SH-SY5Y (cell line): ENCODE data around the gene SPOP.

Experiments
- GATA2 ChIP-seq: IDR thresholded peaks from 2 replicates; pipeline ENCODE4 v1.6.1; 2011; ENCODE audit warnings: mild to moderate bottlenecking, low read depth, low read length
- GATA3 ChIP-seq: IDR thresholded peaks from 2 replicates; pipeline ENCODE4 v1.6.1; 2011; ENCODE audit warnings: low read depth, mild to moderate bottlenecking, low read length, moderate library complexity

Gene SPOP

DNA sequence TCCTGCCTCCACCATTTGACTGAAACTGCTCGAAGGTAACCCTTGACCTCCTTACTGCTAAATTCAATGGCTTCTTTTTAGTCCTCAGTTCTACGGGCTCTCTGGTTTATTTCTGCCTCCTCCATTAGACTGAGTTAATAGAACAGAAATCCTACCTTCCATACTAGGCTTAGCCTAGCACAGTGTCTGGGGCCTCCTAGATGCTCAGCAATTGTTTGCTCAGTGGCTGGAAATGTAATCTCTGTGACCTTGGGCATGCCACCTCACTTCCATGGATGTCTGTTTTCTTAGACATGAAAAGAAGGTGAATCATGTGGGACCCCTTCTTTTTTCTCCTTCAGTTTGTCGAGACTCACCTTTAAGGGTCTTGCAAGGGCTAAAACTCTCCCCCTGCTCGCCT is 82.6 kb downstream of the SPOP start:
- TF ChIP-seq GATA2, result no peak
- no peak for TF ChIP-seq GATA3

DNA sequence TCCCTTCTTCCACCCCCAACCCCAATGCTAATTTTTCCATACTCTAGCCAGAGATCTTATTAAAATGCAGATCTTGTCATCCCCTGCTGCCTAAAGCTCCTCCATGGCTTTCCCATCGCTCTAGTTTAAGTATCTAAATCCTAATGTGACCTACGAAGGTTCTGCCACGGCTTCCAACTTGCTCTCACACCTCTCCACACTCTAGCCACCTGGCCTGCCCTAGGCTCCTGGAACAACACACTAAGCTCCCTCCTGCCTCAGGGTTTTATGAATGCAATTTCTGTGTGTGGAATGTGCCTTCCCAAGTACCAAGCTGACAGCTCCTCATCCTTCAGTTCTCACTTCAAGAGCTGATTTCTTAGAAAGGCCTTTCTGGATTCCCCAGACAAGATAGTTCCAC is 85.6 kb downstream of the SPOP start:
- TF ChIP-seq GATA3, result no peak
- no peak for TF ChIP-seq GATA2

DNA sequence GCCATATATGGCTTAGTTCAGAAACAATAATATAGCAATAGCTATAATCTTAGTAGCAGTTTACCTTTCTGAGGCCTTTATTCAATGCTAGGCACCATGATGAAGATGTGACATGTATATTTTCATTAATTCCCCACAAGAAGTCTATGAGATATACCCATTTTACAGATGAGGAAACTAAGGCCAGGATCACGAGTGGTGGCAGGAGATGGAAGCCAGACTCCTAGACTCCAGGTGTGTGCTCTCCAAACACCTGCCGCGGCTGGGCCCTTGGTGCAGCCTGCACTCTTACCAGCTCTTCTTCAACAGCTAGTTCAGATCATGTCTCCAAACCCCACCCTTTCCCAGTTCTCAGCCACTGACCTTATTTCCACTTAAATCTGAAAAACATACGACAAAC is 87.0 kb downstream of the SPOP start:
- TF ChIP-seq GATA3 (no peak), GATA2 (no peak)

DNA sequence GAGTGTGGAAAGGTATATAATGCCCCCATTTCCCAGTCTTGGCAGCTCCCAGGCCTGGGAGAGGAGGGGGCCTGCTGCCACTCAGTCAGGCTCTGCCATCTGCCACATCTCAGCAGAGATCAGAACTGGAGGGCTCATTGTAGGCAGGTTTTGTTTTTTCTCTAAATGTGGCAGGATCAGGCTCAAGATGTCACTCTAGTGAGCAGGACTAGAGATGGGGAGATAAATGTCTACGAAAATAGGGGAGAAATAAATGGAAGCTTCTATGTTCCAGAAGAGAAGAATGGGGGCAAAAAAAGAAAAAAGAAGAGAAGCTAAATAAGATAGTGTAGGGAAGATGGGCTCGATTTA is 88.3 kb downstream of the SPOP start:
- TF ChIP-seq GATA2 (peak; percentile 81), GATA3 (no peak)

DNA sequence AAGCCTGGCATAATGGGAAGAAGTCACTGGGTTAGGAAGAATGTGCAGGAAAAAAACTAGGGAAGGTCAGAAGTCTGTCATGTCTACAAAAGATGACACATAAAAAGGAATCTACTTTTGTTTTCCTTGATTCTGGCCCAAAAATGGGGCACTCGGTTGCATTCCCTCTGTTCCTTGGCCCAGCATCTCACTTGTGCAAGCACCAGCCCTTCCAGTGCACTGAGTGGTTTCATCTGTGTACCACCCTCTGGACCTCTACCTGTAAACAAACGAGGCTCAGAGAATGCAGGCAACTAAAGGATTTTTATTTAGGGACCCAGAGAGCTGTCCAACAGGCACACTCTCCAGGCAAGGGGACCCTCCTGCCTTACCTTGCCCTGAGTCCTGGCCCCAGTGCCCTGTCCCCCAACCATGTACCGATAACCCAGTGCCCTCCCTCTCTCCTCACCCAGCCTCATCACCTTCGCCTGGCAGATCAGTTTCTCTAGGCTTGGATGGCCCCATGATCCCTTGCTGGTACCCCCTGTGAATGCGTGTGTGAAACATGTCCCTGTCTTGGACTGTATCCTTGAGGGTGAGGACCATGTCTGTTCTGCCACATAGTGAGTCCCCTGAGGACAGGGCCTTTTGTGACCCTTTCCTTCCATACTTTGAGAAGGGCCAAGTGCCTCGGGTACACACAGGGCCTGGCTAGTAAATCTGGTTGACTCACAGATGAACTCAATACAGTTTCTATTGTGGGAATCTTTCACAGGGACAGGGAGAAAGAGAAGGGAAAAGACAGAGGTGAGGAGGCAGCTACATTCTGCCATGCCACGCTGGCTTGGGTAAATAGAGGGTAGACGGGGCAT is 88.9 kb downstream of the SPOP start:
- TF ChIP-seq GATA2 (no peak), GATA3 (no peak)

DNA sequence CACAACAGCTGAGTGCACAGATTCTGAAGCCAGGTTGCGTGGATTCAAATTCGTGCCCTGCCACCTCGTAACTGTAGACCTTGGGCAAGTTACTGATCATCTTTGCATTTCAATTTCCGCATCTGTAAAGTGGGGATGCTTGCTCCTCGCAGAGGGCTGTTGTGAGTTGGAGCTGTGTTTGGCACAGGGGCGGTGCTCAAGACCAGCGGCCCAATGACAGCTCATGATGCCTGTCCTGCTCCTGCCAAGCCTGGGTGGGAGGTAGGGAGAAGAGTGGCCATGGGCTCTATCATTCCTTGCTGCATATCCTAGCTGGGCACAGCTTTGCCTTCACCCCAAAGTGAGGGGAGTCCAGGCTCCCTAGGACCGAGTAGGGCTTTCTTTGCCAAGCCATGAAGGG is 89.6 kb downstream of the SPOP start:
- no peak for TF ChIP-seq GATA2
- TF ChIP-seq GATA3, result no peak

DNA sequence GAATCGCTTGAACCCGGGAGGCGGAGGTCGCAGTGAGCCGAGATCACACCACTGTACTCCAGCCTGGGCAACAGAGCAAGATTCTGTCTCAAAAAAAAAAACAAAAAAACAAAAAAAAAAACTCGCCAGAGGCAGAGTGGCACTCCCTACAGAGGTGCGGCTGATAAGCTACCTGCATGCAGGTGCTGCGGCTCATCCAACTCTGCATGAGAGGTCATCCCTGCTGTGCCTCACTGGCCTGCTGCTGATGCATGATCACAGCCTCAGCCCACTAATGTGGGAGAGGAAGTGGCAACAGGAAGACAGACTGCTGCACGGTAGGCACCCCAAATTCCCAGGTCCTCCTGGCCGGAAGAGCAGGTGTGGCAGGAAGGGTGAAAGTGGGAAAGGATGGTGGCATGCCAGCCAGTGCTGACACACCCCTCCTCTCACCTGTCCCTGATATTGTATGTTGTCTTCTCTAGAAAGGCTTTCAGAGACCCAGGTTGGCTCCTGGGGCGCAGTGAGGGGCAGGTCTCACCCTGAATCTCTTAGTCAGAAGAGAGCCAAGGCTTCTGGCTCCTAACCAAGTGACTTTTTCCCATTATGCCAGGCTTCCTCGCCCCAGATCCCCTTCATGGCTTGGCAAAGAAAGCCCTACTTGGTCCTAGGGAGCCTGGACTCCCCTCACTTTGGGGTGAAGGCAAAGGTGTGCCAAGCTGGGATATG is 90.4 kb downstream of the SPOP start:
- TF ChIP-seq GATA2 (no peak), GATA3 (no peak)

DNA sequence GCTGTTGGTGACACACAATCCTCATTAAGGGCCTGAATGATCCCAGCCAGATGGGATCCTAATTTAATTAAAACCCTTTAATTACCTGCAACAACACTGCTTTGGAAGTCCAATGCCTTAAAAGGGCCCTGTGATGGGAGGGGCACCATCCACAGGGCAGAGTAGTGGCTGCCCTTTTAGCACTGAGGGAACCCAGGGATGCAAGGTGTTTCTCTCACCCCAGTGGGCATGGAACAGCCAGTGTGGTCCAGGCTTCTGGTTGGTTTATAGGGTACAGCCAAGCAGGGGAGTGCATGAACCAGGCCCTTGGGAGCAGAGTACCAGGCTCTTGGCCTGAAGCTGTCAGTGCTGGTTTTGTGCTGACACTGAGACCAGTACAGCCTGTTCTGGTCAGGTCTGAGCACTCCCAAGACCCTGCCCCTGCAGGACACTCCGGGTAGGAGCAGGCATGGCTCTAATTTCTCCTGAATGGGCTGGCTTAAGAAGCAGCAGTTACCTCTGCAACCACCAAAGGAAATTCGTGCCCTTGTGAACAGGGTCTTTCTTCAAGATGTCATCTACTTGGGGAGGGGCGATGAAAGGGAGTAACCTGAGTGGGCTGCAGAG is 92.4 kb downstream of the SPOP start:
- TF ChIP-seq GATA3, result no peak
- no peak for TF ChIP-seq GATA2

DNA sequence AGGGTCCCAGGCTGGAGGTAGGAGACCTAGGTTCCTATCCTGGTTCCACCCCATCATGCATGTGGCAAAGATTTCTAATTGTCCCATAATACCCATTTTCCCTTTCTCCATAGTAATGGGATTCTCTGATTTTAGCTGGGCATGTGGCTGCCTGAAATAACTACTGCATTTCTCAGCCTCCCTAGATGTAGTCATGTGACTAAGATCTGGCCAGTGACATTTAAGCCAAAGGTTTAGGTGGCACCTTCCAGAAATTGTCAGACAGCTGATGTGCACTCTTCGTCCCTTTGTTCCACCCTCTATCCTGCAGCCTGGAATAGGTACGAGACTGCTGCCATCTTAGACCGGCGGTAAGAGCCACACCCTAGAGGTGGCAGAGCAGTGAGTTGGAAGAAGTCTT is 94.0 kb downstream of the SPOP start:
- TF ChIP-seq GATA3 (no peak), GATA2 (no peak)

DNA sequence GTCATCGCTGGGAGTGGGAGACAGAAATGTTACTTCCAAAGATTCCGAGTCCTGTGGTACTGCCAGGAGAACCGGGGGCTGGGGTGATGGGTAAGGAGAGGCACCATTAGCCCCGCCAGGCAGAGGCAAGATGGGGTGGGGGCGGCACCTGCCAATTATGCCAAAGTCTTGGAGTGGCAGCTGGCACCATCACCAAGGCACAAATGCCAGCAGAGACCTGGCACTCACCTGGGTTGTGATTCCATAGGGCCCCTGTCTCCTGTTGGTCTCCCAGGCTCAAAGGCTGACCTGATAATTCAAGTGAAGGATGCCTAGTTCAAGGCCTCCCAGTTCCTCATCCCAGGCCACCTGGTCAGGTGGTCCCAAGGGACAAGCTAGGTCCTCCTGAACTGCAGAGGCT is 94.7 kb downstream of the SPOP start:
- TF ChIP-seq GATA2, result no peak
- TF ChIP-seq GATA3, result no peak

DNA sequence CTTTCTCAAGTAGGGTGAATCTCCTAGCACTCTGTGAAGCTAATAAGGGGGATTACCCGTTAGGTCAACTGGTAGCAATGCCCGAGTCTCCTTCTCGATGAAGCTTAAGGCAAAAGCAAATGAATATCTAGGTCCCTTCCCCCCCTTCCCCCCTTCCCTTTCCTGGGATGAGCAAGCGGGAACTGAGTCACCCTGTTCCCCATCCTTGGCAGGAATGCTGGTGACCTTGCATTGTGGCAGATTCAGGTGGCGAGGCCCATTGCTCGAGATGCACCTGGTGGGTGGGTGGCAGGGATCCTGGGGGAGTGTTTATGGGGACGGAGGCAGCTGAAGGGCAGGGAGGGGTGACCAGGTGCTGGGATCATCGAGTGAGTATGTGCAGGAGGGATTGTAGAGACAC is 95.1 kb downstream of the SPOP start:
- TF ChIP-seq GATA2, result no peak
- no peak for TF ChIP-seq GATA3

DNA sequence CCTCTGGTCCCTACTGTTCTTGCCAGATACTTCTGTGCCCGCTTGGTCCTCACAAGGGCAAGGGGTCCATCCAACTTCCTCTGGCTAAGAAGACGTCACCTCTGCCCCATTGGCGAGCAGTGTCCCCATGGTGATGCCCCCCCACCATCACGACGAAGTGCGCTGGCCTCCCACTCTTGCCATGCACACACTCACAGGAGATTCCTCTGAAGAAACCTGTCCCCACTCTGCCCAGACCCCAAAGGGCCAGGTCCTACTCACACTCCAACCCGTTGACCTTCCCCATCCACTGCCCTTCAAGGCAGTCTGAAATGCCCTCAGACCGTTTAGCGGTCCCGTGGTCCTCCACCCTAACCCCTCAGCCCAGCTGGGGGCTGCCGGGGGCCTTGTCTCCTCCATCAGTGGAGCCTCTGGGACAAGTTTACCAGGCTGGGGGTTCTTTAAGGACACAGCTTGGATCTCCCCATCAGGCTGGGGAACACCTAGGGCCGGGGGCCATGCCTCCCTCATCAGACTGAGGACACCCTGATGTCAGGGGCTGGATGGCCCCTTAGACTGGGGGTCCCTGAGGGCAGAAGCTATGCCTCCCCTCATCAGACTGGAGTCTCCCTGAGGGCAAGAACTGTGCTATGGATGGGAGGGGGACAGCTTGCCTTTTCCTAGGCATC is 95.7 kb downstream of the SPOP start:
- TF ChIP-seq GATA2, result no peak
- TF ChIP-seq GATA3, result no peak

DNA sequence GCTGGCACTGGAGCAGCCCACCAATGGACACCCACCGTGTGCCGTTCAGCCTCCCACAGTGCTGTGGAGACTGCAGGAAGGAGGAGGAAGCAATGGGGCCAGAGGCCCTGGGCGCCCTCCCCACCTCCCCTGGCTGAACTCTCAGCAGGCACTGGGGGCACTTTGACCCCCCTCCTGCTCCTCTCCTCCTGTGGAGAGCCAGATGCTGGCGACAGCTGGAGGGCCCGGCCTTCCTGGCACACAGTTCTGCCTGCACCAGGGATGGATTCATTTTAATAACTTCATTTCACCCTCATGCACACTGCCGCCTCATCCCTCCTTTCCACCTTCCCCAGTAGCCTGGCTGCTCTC is 96.3 kb downstream of the SPOP start:
- TF ChIP-seq GATA2 (no peak), GATA3 (no peak)

DNA sequence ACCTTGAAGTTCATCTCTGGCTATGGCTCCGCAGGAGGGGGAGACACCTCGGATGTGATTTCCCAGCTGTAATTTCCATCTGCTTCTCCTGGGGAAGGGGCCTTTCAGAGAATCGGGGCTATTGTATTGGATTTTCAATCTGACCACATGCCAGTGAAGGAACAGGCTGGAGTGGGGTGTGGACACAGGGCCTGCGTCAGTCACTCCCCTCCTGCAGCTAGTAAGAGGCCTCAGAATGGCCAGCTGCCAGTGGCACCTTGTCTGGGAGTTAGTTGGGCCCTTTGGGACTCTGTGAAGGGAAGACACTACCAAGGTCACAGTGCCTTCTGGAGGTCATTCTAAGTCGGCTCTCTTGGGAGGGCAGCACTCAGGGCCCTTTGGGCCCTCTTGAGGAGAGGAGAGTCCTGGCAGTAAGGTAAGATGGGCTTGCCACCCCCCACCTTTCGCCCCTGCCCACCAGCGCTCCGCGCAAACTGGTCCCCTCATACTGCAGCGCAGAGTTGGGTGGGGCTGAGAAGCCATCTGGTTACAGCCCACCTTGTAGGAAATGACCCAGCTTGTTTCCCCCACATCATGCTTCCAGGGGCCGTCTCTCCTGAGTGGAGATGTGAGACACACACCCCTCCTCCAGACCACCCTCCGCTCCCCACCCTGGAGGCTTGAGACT is 96.8 kb downstream of the SPOP start:
- TF ChIP-seq GATA2, result no peak
- no peak for TF ChIP-seq GATA3
